LNCAP (cell line): ENCODE results near the gene INPP5A.

Source experiments
- TF ChIP-seq, protein P1 (sequence below): fragments of 450-650 bp; IDR thresholded peaks from 2 replicates; pipeline ENCODE4 v1.5.1; 2017; ENCODE audit warnings: mild to moderate bottlenecking

Gene INPP5A

DNA sequence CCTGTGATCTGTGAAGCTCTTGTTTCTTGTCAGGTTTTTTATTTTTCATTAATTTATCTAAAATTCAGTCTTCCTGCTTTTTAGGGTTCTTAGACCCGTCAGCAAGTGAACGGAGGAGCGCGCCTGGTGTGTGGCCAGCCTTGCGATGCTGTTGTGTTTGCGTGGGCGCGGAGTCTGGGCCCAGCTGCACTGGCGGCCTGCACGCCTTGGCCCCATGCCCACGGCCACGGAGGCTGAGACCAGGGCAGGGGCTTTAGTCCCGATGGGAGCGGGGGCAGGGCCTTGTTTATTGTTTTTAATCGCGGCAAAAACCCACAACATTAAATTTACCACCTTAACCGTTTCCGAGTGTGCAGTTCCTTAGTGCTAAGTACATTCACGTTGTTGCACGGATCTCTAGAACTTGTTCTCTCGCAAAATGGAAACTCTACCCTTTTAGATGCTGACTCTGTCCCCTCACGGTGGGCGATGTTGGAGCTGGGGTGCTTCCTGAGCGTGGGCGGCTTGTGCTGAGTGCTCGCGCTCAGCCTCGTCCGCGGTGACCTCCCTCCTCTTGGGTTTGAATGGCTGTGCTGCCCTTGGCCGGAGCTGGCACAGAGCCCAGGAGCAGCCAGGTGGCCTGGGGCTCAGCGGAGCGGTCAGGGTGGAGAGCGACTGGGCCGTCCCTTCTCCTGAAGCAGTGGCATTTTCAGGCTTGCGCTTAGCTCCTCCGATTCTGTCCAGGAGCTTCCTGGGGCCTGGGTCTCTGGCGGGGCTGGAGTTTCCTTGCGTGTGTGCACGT lies 69.1 kb downstream of the INPP5A start:
- TF ChIP-seq, protein P1, sequence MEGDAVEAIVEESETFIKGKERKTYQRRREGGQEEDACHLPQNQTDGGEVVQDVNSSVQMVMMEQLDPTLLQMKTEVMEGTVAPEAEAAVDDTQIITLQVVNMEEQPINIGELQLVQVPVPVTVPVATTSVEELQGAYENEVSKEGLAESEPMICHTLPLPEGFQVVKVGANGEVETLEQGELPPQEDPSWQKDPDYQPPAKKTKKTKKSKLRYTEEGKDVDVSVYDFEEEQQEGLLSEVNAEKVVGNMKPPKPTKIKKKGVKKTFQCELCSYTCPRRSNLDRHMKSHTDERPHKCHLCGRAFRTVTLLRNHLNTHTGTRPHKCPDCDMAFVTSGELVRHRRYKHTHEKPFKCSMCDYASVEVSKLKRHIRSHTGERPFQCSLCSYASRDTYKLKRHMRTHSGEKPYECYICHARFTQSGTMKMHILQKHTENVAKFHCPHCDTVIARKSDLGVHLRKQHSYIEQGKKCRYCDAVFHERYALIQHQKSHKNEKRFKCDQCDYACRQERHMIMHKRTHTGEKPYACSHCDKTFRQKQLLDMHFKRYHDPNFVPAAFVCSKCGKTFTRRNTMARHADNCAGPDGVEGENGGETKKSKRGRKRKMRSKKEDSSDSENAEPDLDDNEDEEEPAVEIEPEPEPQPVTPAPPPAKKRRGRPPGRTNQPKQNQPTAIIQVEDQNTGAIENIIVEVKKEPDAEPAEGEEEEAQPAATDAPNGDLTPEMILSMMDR, result no peak

DNA sequence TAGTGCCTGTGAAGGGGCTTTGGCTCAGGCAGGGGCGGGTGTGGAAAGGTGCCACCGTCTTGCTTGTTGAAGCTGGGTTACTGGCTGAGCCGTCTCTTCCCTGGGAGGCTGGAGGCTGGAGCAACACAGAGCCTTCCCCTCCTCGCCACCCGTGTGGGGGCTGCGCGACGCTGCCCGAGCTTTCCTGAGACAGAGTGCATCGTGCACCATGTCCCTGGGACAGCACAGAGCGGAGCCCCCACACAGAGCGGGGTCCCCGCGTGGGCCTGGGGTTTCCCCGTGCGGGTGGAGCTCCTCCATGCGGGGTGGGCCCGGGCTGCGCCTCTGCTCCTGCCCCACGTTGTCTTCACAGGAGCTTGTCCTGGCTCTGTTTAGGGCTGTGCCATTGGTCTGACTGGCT lies 69.9 kb downstream of the INPP5A start:
- TF ChIP-seq, protein P1, result no peak

DNA sequence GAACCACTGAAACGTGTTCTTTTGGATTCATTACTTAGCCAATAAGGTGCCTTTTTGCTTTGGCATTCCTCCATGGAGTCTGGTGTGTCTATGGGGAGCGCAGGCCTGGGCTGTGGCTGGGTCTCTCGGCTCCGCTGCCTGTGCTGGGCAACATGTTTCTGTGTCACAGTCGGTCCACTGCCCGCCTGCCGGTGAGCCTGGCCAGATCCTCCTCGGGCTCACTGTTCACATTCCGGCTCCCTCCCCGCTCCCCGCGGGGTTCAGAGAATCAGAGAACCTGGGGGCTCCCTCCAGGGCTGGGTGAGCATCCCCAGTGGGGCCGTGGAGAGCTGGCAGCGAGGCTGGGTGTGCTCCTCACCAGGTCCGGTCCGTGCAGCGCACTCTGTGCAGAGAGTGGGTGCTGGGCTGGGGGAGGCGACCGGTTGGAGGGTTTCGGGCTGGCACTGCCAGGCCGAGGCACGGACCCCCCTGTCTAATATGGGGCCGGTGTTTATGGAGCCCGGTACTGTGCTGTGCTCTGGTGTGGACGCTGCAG lies 70.4 kb downstream of the INPP5A start:
- TF ChIP-seq, protein P1, result no peak

DNA sequence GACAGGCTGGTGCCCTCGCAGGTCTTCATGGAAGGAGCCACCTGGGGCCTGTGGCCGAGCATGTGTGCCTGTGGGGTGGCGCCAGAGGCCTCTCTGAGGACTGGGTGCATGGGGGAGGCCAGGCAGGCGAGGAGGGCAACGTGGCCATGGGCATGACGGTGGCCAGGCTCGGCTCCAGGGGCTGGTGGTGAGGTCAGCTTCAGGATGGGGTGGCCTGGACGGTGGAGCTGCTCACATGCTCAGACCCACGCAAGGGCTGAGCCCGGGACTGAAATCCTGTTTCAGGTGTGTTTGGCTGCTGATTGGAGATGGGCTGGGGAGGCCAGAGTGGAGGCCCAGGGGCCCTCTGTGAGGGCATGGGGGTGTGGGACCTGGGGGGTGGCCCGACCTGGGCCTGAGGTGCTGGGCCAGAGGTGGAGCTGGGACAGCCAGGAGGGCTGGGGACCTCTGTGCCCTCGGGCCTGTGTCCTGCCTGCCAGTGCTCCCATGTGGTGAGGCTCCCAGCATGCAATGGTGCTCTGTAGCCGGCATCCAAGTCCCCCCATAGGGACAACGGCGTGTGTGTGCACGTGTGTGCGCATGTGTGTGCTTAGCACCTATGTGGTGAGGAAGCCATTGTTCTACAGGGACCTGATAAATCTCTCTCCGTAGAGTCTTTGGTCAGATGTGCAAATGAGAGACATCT lies 71.1 kb downstream of the INPP5A start:
- TF ChIP-seq, protein P1, result no peak

DNA sequence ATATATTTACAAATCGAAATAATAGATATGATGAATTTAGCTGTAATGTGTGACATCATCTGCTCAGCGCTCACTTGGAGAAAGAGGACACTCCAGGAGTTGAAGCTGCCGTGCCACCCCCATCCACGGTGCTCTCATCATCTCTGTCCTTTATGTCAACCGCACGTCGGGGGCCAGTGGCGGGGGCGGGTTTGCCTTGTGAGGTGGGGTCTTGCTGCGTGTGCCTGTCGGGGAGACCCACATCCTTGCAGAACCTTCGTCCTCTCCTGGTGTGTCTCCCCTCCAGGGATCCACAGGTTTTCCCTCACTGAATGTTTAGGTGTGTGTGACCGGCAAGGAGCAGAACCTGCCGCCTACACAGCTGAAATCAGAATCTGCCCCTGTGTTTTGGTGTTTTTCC lies 71.6 kb downstream of the INPP5A start:
- TF ChIP-seq, protein P1, result no peak

DNA sequence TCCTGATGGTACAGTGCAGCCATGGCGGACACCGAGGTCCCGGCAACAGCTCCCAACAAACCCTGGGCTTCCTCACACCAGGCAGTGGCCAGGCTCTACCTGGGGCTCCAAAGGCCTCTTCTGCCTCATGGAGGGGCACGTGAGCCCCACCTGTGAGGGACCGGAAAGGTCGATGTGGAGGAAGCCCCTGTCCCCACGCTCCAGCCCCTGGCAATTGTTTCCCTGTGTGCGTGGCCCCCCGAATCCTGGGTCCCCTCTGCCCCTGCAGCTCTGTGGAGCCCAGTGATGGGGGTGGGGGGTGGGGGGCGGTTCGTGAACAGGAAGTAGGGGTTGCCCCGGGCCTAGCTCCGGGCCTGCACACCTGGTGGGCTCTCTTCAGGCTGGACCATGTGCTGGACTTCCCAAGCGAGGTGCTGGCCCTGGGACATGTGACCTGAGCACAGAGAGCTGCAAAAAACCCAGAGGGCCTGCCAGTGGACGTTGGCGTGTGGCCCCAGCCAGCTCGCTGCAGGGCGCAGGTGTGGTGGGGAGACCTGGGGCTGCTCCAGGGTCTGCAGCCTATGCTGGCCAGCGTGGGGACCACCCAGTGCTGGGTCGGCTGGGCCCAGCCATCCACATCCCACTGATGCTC lies 72.6 kb downstream of the INPP5A start:
- TF ChIP-seq, protein P1, result no peak

DNA sequence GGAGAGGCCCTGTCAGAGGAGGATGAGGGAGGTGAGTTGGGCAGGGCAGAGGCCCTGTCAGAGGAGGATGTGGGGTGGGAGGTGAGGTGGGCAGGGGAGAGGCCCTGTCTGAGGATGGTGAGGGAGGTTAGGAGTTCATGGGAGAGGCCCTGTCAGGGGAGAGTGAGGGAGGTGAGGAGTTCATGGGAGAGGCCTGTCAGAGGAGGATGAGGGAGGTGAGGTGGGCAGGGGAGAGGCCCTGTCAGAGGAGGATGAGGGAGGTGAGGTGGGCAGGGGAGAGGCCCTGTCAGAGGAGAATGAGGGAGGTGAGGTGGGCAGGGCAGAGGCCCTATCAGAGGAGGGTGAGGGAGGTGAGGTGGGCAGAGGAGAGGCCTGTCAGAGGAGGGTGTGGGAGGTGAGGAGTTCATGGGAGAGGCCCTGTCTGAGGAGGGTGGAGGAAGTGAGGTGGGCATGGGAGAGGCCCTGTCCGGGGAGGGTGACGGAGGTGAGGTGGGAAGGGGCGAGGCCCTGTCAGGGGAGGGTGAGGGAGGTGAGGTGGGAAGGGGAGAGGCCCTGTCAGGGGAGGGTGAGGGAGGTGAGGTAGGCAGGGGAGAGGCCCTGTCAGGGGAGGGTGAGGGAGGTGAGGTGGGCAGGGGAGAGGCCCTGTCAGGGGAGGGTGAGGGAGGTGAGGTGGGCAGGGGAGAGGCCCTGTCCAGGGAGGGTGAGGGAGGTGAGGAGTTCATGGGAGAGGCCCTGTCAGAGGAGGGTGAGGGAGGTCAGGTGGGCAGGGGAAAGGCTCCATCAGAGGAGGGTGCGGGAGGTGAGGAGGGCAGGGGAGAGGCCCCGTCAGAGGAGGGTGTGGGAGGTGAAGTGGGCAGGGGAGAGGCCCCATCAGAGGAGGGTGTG lies 73.7 kb downstream of the INPP5A start:
- TF ChIP-seq, protein P1, result no peak
